AG08396 (cell line): Measurements from ENCODE around the gene MTPN.
A peak's percentile ranks its signal among the peaks of the same experiment; 100 is the strongest.

Experiments used
- DNase-seq: peaks from one replicate; pipeline ENCODE4 v3.0.0; 2012; ENCODE audit warnings: low spot score, mixed read lengths

Gene MTPN

GRCh38 chr7:135956393-135956792, 20.8 kb downstream of the MTPN start:
- no peak for DNase-seq

DNA sequence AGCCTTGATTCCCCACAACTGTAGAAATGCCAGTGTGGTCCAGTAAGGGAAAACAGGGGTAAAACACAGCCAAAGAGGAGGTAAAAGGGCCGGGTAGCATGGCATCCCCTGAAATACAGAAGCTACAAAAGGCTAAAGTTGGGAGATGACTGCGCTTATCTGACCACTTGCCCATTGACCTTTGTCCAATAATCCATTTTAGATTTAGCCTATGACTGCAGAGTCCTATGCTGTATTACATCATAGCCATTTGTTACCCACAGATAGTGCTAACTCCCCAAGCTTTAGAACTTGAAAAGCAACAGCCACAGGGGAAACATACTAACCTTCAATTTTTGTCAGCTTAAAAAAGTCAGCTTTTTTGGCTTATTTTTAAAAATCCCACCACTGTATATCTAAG, 26.2 kb downstream of the MTPN start:
- no peak for DNase-seq

DNA sequence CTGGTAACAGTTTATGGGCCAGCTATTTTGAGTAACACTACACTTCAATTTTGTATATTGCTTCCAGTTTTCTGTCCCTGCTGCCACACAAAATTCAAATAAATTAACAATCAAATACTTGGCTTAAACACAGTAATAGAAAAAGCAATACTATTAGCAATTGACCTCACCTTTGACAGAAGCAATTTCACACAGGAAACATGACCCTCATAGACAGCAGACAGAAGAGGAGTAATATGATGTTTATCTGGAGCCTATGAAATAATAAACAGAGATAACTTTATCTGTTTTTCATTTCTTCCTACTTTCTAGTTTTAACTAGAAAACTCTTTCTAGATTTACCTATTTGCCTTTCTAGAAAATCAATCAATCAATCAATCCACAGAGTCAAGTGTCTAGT, 26.7 kb downstream of the MTPN start:
- no peak for DNase-seq

- no peak for DNase-seq
Observed at GRCh38 chr7:135946289-135947055, 30.7 kb downstream of the MTPN start.

- DNase-seq: no peak
Observed at GRCh38 chr7:135944753-135945152, 32.4 kb downstream of the MTPN start.

DNA sequence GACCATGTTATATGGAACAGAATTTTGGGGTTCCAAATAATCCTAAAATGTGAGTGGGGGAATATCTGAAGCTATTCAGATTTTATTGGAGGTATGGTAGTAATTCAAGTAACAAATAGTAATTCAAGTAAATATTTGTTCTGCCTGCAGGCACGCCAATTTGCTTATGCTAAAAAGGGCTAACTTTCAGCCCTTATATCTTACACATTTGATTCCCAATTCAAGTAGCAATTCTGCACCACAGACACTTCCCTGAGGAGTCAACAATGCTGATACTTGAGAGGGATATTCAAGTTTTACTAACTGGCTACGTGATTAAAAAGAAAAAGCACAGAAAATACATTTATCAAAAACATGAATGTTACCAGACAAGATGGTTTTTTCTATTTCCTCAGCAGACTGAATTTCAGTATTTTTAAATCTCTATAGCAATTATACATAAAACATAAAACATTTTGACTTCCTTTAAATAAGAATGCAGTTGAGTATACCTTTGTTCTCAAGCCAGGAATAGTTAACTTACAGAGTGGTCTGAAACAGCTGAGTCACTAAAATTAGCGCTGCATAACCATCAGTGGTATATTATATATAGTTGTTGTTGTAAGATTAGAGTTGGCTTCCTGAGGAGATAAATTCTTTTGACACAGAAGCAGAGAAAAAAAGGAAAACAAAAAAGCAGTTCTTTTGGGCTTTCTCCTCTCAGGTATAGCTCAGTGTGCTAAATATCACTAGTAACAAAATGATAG, 33.9 kb downstream of the MTPN start:
- no peak for DNase-seq

DNA sequence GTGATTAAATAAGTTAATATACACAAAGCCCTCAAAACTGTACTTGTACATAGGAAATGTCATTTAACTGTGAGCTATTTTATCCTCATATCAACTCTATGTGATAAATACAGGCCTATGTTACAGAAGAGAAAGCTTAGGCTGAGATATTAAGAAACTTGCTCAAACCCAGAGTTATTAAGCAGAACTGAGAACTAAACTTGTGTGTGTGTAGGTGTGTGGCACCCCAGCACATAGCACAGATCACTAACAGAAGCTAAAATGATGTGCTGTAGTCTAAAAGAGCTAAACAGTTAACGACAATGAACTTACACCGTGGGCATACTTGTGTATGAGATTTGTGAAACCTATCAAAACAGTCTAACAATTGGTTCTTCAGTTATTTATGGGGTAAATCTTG, 34.5 kb downstream of the MTPN start:
- no peak for DNase-seq

- DNase-seq: no peak
Observed at GRCh38 chr7:135940077-135941075, 36.8 kb downstream of the MTPN start.

GRCh38 chr7:135939261-135939812, 37.8 kb downstream of the MTPN start:
- DNase-seq: no peak

GRCh38 chr7:135938563-135938962, 38.6 kb downstream of the MTPN start:
- no peak for DNase-seq

DNA sequence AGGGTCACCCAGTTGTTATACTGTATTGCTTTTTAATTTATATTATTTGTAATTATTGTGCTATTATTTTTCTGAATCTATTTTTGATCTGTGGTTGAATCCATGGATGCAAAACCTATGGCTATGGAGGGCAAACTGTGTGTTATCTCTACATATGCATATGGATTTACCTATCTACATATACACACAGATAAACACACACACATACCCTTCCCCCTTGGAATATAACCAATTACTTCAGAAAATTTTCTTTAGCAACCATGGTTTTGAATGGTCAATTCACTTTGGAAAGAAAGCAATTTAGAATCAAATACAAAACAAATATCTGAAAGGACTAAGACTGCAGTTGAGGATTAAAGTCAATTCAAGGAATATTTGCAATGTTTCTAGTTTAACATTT, 39.1 kb downstream of the MTPN start:
- DNase-seq: no peak

GRCh38 chr7:135936497-135937217, 40.5 kb downstream of the MTPN start:
- DNase-seq: no peak

GRCh38 chr7:135934651-135935050, 42.5 kb downstream of the MTPN start:
- DNase-seq: no peak

DNA sequence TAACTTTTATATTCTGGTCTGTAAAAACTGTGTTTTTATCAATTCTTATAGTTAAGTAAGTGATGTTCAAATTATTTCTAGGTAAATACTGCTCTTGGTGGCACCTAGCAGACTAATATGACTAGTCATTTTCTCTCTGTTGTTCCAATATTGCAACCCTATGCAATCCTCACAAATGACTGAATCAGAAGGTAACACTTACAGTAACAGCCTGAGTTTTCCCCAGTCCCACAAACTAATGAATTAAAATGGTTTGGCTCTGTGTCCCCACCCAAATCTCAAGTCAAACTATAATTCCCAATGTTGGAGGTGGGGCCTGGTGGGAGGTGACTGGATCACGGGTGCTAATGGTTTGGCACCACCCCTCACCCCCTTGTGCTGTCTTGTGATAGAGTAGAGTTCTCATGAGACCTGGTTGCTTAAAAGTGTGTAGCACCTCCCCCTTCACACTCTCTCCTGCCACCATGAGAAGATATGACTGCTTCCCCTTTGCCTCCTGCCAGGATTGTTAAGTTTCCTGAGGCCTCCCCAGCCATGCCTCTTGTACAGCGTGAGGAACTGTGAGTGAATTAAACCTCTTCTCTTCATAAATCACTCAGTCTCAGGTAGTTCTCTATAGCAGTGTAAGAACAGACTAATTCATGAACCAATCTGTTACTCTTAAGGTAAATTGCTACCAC, 43.5 kb downstream of the MTPN start:
- DNase-seq: no peak

DNA sequence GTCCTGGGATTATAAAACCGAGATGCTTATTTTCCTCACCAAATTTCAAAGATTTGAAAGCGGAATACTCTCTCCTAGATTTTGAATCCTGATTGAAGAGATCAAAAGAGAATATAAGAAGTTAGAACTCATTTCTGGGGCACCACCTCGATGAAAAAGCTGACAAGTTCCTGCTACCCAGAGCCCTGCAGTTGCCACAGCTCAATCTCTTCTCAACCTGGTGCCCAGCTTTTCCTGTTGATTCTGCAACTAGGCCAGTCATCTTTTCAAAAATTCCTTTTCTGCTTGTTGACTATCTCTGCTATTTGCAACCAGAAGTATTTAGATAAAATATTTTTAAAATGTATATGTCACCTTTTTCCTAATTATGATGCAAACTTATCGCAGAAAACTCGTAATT, 45.0 kb downstream of the MTPN start:
- no peak for DNase-seq

DNA sequence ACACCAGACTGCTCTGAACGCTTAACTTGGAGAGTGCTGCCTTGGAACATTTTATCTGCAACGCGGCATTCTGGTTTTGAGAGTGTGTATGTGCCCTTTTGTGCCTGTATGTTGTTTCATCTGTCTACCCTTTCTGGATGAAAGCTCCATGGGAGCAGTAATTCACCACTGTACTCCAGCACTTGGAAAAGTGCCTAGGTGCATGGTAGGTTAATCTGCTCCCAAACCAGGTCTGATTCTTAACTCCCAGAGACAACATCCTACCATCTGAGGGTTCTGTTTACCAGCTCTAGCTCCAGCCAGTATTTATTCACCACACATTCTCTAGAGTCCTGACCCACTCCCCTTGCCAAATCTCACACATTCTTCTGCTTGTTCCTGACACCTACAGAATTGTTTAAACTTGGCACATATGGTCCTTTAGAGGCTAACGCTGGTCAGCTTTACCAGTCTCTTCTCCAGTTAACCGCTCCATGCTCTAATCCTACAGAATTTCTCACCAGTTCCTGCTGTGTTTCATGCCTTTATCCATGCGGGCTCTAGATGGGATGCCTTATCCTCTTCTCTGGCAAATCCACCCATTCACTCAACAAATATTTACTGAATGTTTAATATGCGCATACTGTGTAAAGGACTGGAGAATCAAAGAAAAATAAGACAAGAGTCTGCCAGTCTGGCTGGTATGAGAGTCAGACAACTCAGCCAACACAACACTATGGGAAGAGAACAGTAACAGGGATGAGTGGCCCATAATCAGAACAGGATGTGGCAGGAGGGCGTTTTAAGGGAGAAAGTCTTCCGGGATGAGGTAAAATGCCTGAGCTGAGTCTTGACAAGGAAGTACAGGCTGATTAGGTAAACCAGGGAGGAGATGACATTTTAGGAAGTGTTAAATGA, 46.3 kb downstream of the MTPN start:
- peak; percentile 18 for DNase-seq

DNA sequence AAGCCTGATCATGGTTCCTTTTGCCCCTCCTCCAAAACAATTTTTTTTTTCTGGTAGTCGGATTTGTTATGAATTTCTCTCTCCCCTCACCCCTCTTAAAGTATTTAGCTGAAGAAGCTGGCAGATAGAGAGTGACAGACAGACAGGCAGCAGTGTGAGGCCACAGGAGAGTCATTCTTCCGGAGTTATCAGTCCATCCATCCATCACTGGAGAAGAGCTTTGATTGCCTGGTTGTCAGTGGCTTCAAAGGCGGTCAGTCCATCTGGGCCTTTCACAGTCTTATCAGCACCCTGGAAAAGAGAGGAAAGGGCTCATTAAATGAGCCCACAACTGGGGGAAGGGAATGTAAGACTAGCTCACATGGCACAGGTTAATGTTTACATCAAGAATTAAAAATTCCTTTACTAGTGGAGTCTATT, 47.4 kb downstream of the MTPN start:
- DNase-seq: no peak

DNA sequence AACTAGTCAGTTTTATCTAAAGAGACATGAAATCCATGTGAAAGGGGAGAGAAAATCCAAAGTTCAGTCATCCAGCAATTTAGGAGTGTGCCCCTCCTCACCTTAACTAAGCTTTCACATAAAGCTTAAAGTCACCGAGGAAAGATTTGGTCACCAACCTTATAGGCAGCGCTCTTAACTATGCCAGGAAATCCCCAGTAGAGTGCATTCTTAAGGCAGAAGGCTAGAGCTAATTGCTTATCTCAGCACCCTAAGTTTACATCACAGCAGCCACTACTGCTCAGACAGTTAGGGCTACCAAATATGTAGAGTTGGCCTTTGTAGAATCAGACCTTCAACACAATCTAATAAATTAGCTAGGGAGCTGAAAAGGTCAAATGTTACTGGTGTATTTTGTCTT, 47.9 kb downstream of the MTPN start:
- DNase-seq: no peak

DNA sequence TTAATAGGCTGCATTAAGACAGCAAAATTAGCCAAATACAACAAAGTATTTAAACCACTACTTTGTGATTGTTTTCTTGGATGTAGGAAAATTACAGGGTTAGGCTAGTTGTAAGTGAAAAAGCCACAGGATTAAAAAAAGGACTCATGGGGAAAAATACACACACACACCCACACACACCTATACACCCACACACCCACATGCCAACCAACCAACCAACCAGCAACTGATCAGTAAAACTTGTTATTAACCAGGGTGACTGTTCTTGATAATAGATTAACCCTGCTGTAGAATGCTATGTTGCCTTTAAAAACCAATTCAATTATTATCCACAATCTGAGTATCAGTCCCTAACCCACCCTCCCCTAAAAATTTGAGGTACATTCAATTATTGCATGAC, 49.0 kb downstream of the MTPN start:
- DNase-seq: no peak

GRCh38 chr7:135925210-135925609, 51.9 kb downstream of the MTPN start:
- DNase-seq: no peak
